Measurements from ENCODE around the gene MYBPC2. TPM values are rescaled to one million over a fixed set of nuclear protein-coding genes. Genes with fewer than 3 reads are reported as not detected.

Gene MYBPC2
- total RNA-seq, 2 donors from 2014 or later = 0.14 TPM; not detected in 1

- no peaks in the 10 kb centered on the region for H3K27me3 ChIP-seq (replicated peaks; ENCODE audit: insufficient read depth)
- no peaks in the 10 kb centered on the region for H3K4me1 ChIP-seq (ENCODE audit: control insufficient read depth in 1 of 2, low read depth in 2 of 2)
- DNase-seq (ENCODE audit: low spot score) (no peak), ATAC-seq (ENCODE audit: insufficient number of reproducible peaks, low FRiP score, low read depth) (no peak)
- H3K27ac ChIP-seq = no peak overlapping the region
- peaks cover 24% of the 10 kb centered on the region for H3K36me3 ChIP-seq
- H3K4me3 ChIP-seq = no peak overlapping the region
- no peaks in the 10 kb centered on the region for H3K9me3 ChIP-seq
- TF ChIP-seq CTCF (IDR thresholded peaks at IDR 0.05) = no peak
These were observed 52.7 kb downstream of the MYBPC2 start for GRCh38 chr19:50485284-50485955.

GRCh38 chr19:50486823-50487515 lies 54.3 kb downstream of the MYBPC2 start:
- H3K9me3 ChIP-seq = no peaks in the 10 kb centered on the region
- no peak for ATAC-seq (ENCODE audit: insufficient number of reproducible peaks, low FRiP score, low read depth)
- no peaks in the 10 kb centered on the region for H3K27me3 ChIP-seq (replicated peaks; ENCODE audit: insufficient read depth)
- H3K4me3 ChIP-seq = no peak overlapping the region
- no peak for DNase-seq (ENCODE audit: low spot score)
- peaks cover 10% of the 10 kb centered on the region for H3K36me3 ChIP-seq
- no peak overlapping the region for H3K27ac ChIP-seq
- TF ChIP-seq CTCF (IDR thresholded peaks at IDR 0.05) = no peak
- H3K4me1 ChIP-seq (ENCODE audit: control insufficient read depth in 1 of 2, low read depth in 2 of 2) = no peaks in the 10 kb centered on the region

GRCh38 chr19:50488389-50489194 lies 55.9 kb downstream of the MYBPC2 start:
- no peak for ATAC-seq (ENCODE audit: insufficient number of reproducible peaks, low FRiP score, low read depth)

GRCh38 chr19:50489461-50490011 lies 56.8 kb downstream of the MYBPC2 start:
- no peaks in the 10 kb centered on the region for H3K4me1 ChIP-seq (ENCODE audit: control insufficient read depth in 1 of 2, low read depth in 2 of 2)
- no peak for ATAC-seq (ENCODE audit: insufficient number of reproducible peaks, low FRiP score, low read depth)
- H3K27me3 ChIP-seq (replicated peaks; ENCODE audit: insufficient read depth) = no peaks in the 10 kb centered on the region
- H3K9me3 ChIP-seq = no peaks in the 10 kb centered on the region
- no peak for TF ChIP-seq CTCF (IDR thresholded peaks at IDR 0.05)
- no peaks in the 10 kb centered on the region for H3K36me3 ChIP-seq
- no peak overlapping the region for H3K27ac ChIP-seq
- H3K4me3 ChIP-seq = no peak overlapping the region
- no peak for DNase-seq (ENCODE audit: low spot score)

More at GRCh38 chr19:50488389-50489194, 55.9 kb downstream of the MYBPC2 start:
- Histone ChIP-seq H3K36me3 (no peaks in the 10 kb centered on the region), H3K27me3 (replicated peaks; ENCODE audit: insufficient read depth) (no peaks in the 10 kb centered on the region), H3K9me3 (no peaks in the 10 kb centered on the region), H3K4me1 (ENCODE audit: control insufficient read depth in 1 of 2, low read depth in 2 of 2) (no peaks in the 10 kb centered on the region), H3K27ac (no peak overlapping the region), H3K4me3 (no peak overlapping the region)
- TF ChIP-seq CTCF (IDR thresholded peaks at IDR 0.05) = no peak
- DNase-seq (ENCODE audit: low spot score) = no peak

GRCh38 chr19:50490411-50490811 lies 57.7 kb downstream of the MYBPC2 start:
- Histone ChIP-seq H3K36me3 (no peaks in the 10 kb centered on the region), H3K27me3 (replicated peaks; ENCODE audit: insufficient read depth) (no peaks in the 10 kb centered on the region), H3K4me3 (no peak overlapping the region), H3K4me1 (ENCODE audit: control insufficient read depth in 1 of 2, low read depth in 2 of 2) (no peaks in the 10 kb centered on the region), H3K9me3 (no peaks in the 10 kb centered on the region), H3K27ac (no peak overlapping the region)
- no peak for TF ChIP-seq CTCF (IDR thresholded peaks at IDR 0.05)
- ATAC-seq (ENCODE audit: insufficient number of reproducible peaks, low FRiP score, low read depth) = no peak
- DNase-seq (ENCODE audit: low spot score) = no peak

Data from thoracic aorta (tissue), 2 donors.